ENCODE data around the gene CCDC120. TPM values are rescaled to one million over a fixed set of nuclear protein-coding genes. Genes with fewer than 3 reads are reported as not detected.

CCDC120 gene
- total and polyA plus RNA-seq, 8 donors = 2.3 to 25.4 (median 5.3) TPM

- peak in 1 of 2 donors; percentile 54 for DNase-seq
- WGBS, 5 donors = 70 to 100% (median 80%) methylated on average over 1 to 6 of the region's 6 CpGs
- peak overlapping the region in 1 of 5 donors; percentile 5 for H3K27ac ChIP-seq
These were observed 28.9 kb upstream of the CCDC120 start for GRCh38 chrX:49029876-49030275.

DNA sequence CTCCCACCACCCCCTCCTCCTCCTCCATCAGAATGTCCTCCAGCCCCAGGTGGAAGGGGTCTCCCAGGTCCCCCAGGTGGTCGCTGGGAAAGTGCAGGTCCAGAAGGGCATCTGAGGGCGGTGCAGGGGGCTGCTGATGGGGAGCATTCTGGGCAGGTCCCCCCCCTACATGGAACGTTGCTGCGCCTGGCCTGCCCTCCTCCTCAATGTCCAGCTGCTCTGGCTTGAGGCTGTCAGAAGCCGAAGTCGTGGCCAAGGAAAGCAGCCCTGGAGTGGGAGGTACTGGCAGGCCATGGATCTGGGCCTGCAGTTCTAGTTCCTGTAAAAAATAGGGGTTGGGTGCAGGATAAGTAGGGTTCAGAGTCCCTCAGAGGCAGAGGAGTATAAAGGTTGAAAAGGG lies 28.5 kb upstream of the CCDC120 start:
- Histone ChIP-seq H3K4me1 (peaks cover 0 to 15% (median 6%) of the 10 kb centered on the region in 4 donors), H3K27me3 (no peaks in the 10 kb centered on the region), H3K27ac (no peak overlapping the region), H3K4me3 (no peak overlapping the region), H3K9me3 (no peaks in the 10 kb centered on the region), H3K36me3 (peaks cover 12 to 62% (median 51%) of the 10 kb centered on the region in 4 donors)
- TF ChIP-seq, protein P1, sequence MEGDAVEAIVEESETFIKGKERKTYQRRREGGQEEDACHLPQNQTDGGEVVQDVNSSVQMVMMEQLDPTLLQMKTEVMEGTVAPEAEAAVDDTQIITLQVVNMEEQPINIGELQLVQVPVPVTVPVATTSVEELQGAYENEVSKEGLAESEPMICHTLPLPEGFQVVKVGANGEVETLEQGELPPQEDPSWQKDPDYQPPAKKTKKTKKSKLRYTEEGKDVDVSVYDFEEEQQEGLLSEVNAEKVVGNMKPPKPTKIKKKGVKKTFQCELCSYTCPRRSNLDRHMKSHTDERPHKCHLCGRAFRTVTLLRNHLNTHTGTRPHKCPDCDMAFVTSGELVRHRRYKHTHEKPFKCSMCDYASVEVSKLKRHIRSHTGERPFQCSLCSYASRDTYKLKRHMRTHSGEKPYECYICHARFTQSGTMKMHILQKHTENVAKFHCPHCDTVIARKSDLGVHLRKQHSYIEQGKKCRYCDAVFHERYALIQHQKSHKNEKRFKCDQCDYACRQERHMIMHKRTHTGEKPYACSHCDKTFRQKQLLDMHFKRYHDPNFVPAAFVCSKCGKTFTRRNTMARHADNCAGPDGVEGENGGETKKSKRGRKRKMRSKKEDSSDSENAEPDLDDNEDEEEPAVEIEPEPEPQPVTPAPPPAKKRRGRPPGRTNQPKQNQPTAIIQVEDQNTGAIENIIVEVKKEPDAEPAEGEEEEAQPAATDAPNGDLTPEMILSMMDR (IDR thresholded peaks at IDR 0.05) = no peak
- no peak for TF ChIP-seq POLR2A (IDR thresholded peaks at IDR 0.05)
- intact Hi-C loops (cut with DNase I; ENCODE audit: low total_unique reads) = no loop called here
- WGBS, 5 donors = 68 to 84% (median 80%) methylated on average over 2 to 6 of the region's 6 CpGs
- DNase-seq = no peak

More at GRCh38 chrX:49029876-49030275, 28.9 kb upstream of the CCDC120 start:
- intact Hi-C loops (cut with DNase I; ENCODE audit: low total_unique reads) = no loop called here
- TF ChIP-seq POLR2A (IDR thresholded peaks at IDR 0.05) (no peak), POLR2AphosphoS5 (IDR thresholded peaks at IDR 0.05) (no peak), EP300 (IDR thresholded peaks at IDR 0.05) (no peak)
- TF ChIP-seq, protein P1 (IDR thresholded peaks at IDR 0.05) = no peak
- Histone ChIP-seq H3K4me1 (peaks cover 0 to 15% (median 6%) of the 10 kb centered on the region in 4 donors), H3K27me3 (no peaks in the 10 kb centered on the region), H3K36me3 (peaks cover 12 to 62% (median 51%) of the 10 kb centered on the region in 4 donors), H3K4me3 (no peak overlapping the region), H3K9me3 (peaks cover 0 to under 1% (median 0%) of the 10 kb centered on the region in 4 donors)

- TF ChIP-seq POLR2A (IDR thresholded peaks at IDR 0.05) (no peak), EP300 (IDR thresholded peaks at IDR 0.05) (no peak)
- TF ChIP-seq, protein P1 (IDR thresholded peaks at IDR 0.05) = no peak
- Histone ChIP-seq H3K27ac (peak overlapping the region in 2 of 5 donors; percentile 96 to 97), H3K27me3 (no peaks in the 10 kb centered on the region), H3K9me3 (no peaks in the 10 kb centered on the region), H3K4me1 (peaks cover 0 to 53% (median 24%) of the 10 kb centered on the region in 4 donors), H3K36me3 (peaks cover 22 to 61% (median 55%) of the 10 kb centered on the region in 4 donors), H3K4me3 (no peak overlapping the region)
- intact Hi-C loops (cut with DNase I; ENCODE audit: low total_unique reads) = no loop called here
- WGBS, 5 donors = 85 to 95% (median 90%) methylated on average over 8 to 15 of the region's 15 CpGs
- DNase-seq = no peak
These were observed 20.8 kb upstream of the CCDC120 start for GRCh38 chrX:49037883-49038475.

GRCh38 chrX:49039598-49040375 lies 19.0 kb upstream of the CCDC120 start:
- Histone ChIP-seq H3K27me3 (no peaks in the 10 kb centered on the region), H3K4me3 (peak overlapping the region; percentile 25 to 67 (median 60)), H3K4me1 (peaks cover 0 to 38% (median 20%) of the 10 kb centered on the region in 4 donors), H3K36me3 (peaks cover 16 to 43% (median 38%) of the 10 kb centered on the region in 4 donors), H3K9me3 (no peaks in the 10 kb centered on the region), H3K27ac (peak overlapping the region; percentile 41 to 97 (median 96))
- peak; percentile 53 to 87 for DNase-seq
- TF ChIP-seq POLR2AphosphoS5 (IDR thresholded peaks at IDR 0.05) = no peak
- no peak for TF ChIP-seq EP300 (IDR thresholded peaks at IDR 0.05)
- TF ChIP-seq, protein P1 (IDR thresholded peaks at IDR 0.05) = no peak
- no peak for TF ChIP-seq POLR2A (IDR thresholded peaks at IDR 0.05)
- intact Hi-C loops (cut with DNase I; ENCODE audit: low total_unique reads) = no loop called here
- WGBS, 5 donors = 4 to 45% (median 12%) methylated on average over 3 to 9 of the region's 9 CpGs
